GM06990 (cell line): ENCODE results near the gene GJD3.

Experiments used
- DNase-seq: peaks from one replicate; pipeline ENCODE4 v3.0.0-alpha.2; 2011; ENCODE audit not compliant: insufficient read length; ENCODE audit errors: extremely low read depth
- H3K27me3 ChIP-seq: replicated peaks from 2 replicates; pipeline ENCODE4 v1.6.0; 2011; ENCODE audit warnings: low read length; ENCODE audit not compliant: control insufficient read depth, insufficient read depth
- H3K36me3 ChIP-seq: 2 replicates; pipeline ENCODE4 v1.5.1; 2011; ENCODE audit warnings: low read length; ENCODE audit not compliant: control insufficient read depth, insufficient read depth
- H3K4me3 ChIP-seq: replicated peaks from 2 replicates; pipeline ENCODE4 v1.5.1; 2011; ENCODE audit warnings: low read depth, mild to moderate bottlenecking, control low read depth, low read length
- CTCF ChIP-seq: IDR thresholded peaks from 2 replicates; pipeline ENCODE4 v1.5.1; 2011; ENCODE audit warnings: low read length, control low read depth, mild to moderate bottlenecking, inconsistent platforms; ENCODE audit not compliant: insufficient read depth, poor library complexity, severe bottlenecking

GJD3 gene

GRCh38 chr17:40315206-40315605, 49.3 kb downstream of the GJD3 start:
- Histone ChIP-seq H3K36me3 (no peaks in the 10 kb centered on the region), H3K27me3 (no peaks in the 10 kb centered on the region), H3K4me3 (no peak overlapping the region)
- no peak for DNase-seq
- TF ChIP-seq CTCF, result no peak

GRCh38 chr17:40314584-40314956, 50.0 kb downstream of the GJD3 start:
- no peak for TF ChIP-seq CTCF
- Histone ChIP-seq H3K4me3 (no peak overlapping the region), H3K27me3 (no peaks in the 10 kb centered on the region), H3K36me3 (no peaks in the 10 kb centered on the region)
- no peak for DNase-seq

DNA sequence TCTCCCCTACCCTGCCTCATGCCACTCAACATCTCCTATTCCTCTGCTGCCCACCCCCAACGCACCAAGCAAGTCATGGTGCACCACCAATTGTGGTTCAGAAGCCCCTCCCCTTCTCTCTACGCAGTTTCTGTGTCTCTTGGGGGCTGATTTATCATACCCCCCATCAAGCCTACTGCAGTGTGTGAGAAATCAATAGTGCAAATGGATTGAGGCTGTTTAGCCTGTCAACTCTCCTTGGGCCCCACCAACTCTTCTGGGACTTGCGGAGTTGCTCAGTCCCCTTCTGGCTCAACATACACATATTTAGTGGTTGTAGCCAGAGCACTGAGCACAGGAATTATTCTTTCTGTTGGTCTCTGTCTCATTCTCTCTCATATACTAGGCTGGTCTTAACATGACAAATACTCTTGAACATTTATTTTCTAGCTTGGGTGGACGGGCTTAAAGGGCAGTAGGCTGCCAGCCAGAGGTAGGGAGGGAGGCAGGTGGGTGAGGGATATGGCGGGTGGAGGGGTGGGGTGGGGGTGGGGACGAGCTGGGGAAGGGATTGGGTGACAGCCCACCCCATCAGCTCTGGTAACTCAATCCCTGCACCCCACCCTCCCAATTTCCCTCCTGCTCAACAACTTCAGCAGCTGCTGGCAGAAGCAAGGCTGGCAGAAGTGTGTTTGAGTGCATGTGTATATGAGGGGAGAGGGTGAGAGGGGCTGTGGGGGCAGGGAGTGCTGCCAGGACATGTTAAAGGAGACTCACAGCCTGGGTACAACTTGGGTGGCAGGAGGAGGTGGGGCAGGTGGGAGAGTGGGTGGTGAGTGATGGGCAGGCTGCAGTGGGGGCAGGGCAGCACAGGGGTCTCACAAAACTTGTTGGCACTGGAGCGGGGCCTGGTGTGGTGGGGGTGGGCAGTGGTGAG, 50.6 kb downstream of the GJD3 start:
- DNase-seq, result no peak
- Histone ChIP-seq H3K27me3 (no peaks in the 10 kb centered on the region), H3K4me3 (no peak overlapping the region), H3K36me3 (no peaks in the 10 kb centered on the region)
- no peak for TF ChIP-seq CTCF
